Rectal smooth muscle tissue (tissue), 1 donor: ENCODE measurements around the gene KCNRG.

Source experiments
- H3K27ac ChIP-seq: one replicate; pipeline ENCODE4 v1.7.0; 2013; ENCODE audit warnings: low read depth, low read length, inconsistent platforms
- H3K27me3 ChIP-seq: one replicate; pipeline ENCODE4 v1.7.0; 2013; ENCODE audit warnings: low read length; ENCODE audit not compliant: control insufficient read depth, insufficient read depth
- H3K36me3 ChIP-seq: one replicate; pipeline ENCODE4 v1.7.0; 2013; ENCODE audit warnings: low read length; ENCODE audit not compliant: control insufficient read depth, insufficient read depth
- H3K4me1 ChIP-seq: one replicate; pipeline ENCODE4 v1.7.0; 2013; ENCODE audit warnings: low read length; ENCODE audit not compliant: control insufficient read depth, insufficient read depth
- H3K4me3 ChIP-seq: one replicate; pipeline ENCODE4 v1.7.0; 2013; ENCODE audit warnings: low read length
- H3K9ac ChIP-seq: one replicate; pipeline ENCODE4 v1.7.0; 2013; ENCODE audit warnings: low read length

The KCNRG gene

DNA sequence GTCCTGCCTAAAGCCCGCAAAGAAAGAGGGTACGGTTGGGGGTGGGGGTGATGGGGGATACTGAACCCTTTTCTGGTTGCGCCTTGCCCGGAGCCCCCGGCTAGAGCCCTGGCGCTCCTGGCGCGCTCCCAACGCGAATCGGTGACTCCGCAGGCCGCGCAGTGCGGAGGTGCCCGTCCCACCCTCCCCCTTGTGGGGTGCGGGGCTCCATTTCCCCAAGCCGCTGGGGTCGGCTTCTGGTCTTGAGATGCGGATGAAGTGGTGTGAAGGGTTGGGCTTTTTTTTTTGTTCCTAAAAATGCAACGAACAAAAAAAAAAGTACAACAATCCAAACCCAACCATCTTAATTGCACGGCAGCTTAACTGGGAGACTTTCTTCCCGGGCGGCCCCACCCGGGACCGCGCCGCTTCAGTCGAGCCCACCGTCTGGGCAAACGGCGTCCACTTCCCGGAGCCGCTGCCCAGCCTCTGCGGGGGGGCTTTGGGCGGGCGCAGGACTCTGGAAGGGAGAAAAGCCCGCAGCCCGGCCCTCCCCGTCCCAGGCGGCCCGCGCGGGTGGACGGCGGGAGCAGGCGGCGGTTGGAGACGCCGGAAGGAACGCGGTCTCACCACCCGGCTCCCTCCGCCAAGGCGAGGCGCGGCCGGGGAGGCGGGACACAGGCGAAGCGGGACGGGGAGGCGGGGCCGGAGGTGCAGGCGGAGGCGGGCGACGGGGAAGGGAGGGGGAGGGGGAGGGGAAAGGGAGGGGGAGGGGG lies 18.9 kb upstream of the KCNRG start:
- Histone ChIP-seq H3K36me3 (no peaks in the 10 kb centered on the region), H3K9ac (peak overlapping the region; percentile 35), H3K4me3 (peak overlapping the region; percentile 73), H3K27ac (peak overlapping the region; percentile 95), H3K4me1 (peaks cover 13% of the 10 kb centered on the region), H3K27me3 (no peaks in the 10 kb centered on the region)

DNA sequence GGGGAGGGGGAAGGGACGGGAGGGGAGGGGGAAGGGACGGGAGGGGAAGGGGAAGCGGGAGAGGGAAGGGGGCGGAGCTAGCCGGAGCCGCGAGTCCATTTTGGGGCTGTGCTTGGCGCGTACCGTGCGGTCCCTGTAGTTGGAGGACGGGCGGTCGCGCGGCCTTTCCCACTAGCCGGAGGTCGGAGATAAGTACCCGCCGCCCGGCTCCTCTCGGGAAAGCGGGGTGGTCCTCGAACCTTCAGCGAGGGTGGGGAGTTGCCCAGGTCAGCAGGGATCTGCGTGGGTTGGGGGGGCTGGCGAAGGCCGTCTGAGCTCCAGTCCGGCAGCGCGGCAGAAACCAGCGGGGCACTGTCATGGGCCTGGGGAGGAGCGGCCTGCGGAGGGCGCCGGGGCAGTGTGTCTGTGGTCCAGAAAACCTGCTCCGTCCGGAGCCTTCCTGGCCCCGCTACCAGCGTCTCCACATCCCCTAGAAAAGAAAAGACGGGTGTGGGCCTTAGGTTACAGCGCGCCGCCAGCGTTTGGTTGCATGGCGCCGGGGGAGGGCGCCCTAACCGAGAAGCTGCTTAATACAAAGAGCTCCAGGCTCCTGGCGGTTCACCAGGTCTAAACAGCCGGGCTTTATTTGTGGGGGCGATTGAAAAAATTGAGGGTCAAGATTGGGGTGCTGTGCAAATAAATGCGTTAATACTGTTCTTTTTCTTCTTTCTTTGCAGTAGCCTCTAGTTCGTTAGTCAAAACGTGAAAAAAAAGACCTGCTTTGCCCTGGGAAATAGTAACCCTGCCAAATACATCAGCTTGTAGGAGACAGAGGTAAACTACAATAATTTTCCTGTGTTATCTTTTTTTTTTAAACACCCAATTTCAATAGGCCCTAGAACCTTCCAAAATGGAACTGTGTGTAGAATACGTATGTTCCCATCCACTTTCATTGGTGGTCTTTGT lies 18.0 kb upstream of the KCNRG start, which contains the start of gene TRIM13:
Gene TRIM13 (plus strand): TSS at position 92 of the 945 bp plus-strand sequence. CDS start 14,899 bp downstream, outside the sequence.
- peak within 1 kb of the TSS; percentile 87 for H3K4me3 ChIP-seq
- peak within 1 kb of the TSS; percentile 96 for H3K9ac ChIP-seq
- H3K27ac ChIP-seq = peak within 1 kb of the TSS; percentile 99
- peaks cover 13% of the 10 kb centered on the region for H3K4me1 ChIP-seq
- no peaks in the 10 kb centered on the region for H3K27me3 ChIP-seq
- H3K36me3 ChIP-seq = no peaks in the 10 kb centered on the region

DNA sequence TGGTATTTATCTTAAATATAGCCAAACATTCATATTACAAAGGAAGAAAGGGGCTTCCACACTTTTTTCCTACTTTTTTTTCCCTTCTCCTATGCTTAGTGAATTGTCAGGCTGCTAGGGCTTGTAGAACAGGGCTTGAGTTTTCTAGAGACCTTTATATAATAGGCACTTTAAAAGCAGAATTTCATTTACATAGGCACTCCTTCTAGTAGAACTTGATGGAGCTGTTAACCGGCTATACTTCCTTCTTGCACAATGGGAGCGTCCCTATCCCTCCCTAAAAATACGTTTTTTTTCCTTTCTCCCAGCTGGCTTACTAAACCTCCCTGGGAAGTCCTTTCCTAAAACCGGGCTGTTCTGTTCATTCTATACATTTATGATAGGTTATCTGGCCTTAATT lies 17.3 kb upstream of the KCNRG start:
- peak overlapping the region; percentile 96 for H3K9ac ChIP-seq
- H3K27ac ChIP-seq = peak overlapping the region; percentile 99
- H3K4me3 ChIP-seq = peak overlapping the region; percentile 87
- H3K4me1 ChIP-seq = peaks cover 13% of the 10 kb centered on the region
- no peaks in the 10 kb centered on the region for H3K36me3 ChIP-seq
- no peaks in the 10 kb centered on the region for H3K27me3 ChIP-seq

DNA sequence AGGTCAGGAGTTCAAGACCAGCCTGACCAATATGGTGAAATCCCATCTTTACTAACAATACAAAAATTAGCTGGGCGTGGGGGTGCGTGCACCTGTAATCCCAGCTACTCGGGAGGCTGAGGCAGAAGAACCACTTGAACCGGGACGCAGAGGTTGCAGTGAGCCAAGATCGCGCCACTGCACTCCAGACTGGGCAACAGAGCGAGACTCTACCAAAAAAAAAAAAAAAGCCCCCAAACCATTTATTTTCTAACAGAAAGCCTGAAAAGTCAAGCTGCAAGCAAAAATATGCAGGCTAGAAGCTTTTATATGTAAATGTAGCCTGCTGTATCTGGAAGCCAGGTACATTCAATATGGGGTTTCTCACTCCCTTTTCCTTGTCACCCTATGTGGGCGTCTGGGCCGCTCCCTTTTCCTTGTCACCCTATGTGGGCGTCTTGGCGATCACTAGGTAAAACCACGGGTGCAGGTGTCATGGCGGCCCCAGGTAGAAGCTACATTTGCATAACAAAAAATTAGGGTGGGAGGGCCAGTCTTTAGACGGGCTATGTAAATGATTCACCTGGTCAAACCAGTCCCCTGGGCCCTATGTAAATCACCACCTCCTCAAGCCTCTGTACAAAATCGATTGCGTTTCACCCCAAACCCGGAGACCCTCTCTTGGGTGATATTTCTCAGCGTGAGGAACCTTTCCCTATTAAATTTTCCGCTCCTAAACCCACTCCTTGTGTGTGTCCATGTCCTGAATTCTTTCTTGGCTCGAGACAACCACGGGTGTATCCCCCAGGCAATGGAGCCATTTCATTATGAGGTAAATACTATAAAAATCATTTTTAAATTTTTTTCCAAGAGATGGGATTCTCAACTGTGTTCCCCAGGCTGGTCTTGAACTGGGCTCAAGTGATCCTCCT lies 16.3 kb upstream of the KCNRG start:
- Histone ChIP-seq H3K9ac (no peak overlapping the region), H3K36me3 (no peaks in the 10 kb centered on the region), H3K27me3 (no peaks in the 10 kb centered on the region), H3K4me1 (peaks cover 13% of the 10 kb centered on the region), H3K27ac (no peak overlapping the region), H3K4me3 (peak overlapping the region; percentile 46)

DNA sequence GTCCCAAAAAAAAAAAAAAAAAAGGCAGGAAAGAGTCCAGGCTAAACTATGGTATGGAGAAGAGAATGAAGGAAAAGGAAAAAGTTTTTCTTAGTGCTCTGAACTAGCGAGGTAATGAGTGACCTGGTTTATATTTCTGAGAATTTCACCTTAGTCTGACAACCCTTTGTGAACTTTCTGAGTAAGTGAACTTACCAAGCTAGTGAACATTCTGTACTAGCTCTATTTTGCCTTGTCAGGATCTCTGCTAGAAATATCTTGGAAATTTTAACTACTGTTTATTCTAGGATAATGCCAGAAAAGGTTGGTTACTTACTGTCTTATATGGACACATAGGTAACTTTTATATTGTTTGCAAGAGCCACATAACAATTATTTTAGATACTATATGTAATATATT lies 14.0 kb upstream of the KCNRG start:
- Histone ChIP-seq H3K27ac (no peak overlapping the region), H3K9ac (no peak overlapping the region), H3K4me3 (no peak overlapping the region), H3K36me3 (no peaks in the 10 kb centered on the region), H3K27me3 (no peaks in the 10 kb centered on the region), H3K4me1 (peaks cover 13% of the 10 kb centered on the region)

DNA sequence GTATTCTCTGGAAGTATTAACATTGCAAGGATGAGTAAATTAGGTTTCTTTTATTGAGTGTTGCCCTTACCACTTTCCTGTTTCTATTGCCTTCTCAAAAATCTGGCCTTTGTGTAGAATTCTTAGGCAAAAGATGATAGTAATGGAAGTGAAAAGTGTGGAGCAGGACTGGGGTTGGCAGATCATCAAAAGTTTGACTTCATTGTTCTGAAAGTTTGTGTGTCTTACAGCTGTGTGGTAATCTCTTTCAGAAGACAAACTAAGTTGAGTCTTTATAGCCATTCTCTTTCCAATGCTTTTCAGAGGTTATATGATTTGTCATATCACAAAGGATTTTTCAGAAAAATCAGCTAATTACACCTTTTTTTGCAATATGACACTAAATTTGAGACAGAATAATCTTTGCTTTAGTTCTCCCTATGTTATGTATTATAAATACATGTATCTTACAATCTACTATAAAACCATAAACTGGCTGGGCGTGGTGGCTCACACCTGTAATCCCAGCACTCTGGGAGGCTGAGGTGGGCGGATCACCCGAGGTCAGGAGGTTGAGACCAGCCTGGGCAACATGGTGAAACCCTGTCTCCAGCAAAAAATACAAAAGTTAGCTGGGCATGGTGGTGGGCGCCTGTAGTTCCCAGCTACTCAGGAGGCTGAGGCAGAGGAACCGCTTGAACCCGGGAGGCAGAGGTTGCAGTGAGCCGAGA lies 8.7 kb upstream of the KCNRG start:
- Histone ChIP-seq H3K36me3 (no peaks in the 10 kb centered on the region), H3K27ac (no peak overlapping the region), H3K4me3 (no peak overlapping the region), H3K27me3 (no peaks in the 10 kb centered on the region), H3K9ac (no peak overlapping the region), H3K4me1 (no peaks in the 10 kb centered on the region)

DNA sequence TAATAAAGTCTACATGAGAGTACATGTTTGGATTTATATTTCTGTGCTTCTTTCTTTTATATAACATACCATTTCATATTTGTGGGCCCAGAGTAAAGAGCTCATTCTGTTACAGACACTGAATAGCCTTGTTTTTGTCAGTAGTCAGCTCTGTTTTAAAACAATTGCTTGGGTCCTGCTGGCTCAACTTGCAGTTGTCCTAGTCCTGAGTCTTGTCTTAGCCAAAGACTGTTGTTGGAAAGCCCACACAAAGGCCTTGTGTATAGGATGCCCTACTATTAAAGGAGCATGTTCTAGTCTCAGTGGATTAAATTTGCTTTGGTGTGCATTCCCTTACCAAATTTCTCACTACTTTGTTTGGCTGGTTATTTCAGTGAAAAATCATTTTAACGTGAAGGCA lies 3.8 kb upstream of the KCNRG start:
- no peak overlapping the region for H3K9ac ChIP-seq
- H3K27ac ChIP-seq = no peak overlapping the region
- no peak overlapping the region for H3K4me3 ChIP-seq
- peaks cover 10% of the 10 kb centered on the region for H3K36me3 ChIP-seq
- H3K27me3 ChIP-seq = no peaks in the 10 kb centered on the region
- H3K4me1 ChIP-seq = peaks cover 8% of the 10 kb centered on the region

DNA sequence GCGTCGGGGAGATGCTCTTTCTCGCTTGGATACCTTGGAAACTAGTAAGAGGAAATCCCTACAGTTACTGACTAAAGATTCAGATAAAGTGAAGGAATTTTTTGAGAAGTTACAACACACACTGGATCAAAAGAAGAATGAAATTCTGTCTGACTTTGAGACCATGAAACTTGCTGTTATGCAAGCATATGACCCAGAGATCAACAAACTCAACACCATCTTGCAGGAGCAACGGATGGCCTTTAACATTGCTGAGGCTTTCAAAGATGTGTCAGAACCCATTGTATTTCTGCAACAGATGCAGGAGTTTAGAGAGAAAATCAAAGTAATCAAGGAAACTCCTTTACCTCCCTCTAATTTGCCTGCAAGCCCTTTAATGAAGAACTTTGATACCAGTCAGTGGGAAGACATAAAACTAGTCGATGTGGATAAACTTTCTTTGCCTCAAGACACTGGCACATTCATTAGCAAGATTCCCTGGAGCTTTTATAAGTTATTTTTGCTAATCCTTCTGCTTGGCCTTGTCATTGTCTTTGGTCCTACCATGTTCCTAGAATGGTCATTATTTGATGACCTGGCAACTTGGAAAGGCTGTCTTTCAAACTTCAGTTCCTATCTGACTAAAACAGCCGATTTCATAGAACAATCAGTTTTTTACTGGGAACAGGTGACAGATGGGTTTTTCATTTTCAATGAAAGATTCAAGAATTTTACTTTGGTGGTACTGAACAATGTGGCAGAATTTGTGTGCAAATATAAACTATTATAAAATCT lies 2.7 kb upstream of the KCNRG start:
- Histone ChIP-seq H3K27me3 (no peaks in the 10 kb centered on the region), H3K4me3 (no peak overlapping the region), H3K36me3 (peaks cover 10% of the 10 kb centered on the region), H3K4me1 (peaks cover 8% of the 10 kb centered on the region), H3K27ac (no peak overlapping the region), H3K9ac (no peak overlapping the region)

DNA sequence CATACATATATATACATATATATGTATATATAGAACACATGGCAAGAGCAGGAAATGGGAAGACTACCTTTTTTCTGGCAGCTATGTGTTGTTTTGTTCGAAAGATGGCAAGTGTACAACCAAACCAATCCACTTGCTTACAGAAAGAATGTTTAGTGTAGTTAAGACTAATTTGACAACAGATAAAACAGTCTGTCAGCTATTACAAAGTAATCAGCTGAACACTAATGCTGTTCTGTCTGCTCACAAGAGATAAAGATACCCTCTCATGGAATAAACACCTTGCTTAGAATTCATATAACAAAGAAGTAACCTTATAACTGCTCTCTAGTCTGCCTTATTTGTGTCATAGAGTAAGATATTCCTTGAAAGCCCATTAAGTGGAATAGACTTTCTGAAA lies 858 bp upstream of the KCNRG start:
- no peak overlapping the region for H3K9ac ChIP-seq
- peaks cover 10% of the 10 kb centered on the region for H3K36me3 ChIP-seq
- H3K27ac ChIP-seq = no peak overlapping the region
- peaks cover 8% of the 10 kb centered on the region for H3K4me1 ChIP-seq
- H3K4me3 ChIP-seq = no peak overlapping the region
- H3K27me3 ChIP-seq = no peaks in the 10 kb centered on the region

DNA sequence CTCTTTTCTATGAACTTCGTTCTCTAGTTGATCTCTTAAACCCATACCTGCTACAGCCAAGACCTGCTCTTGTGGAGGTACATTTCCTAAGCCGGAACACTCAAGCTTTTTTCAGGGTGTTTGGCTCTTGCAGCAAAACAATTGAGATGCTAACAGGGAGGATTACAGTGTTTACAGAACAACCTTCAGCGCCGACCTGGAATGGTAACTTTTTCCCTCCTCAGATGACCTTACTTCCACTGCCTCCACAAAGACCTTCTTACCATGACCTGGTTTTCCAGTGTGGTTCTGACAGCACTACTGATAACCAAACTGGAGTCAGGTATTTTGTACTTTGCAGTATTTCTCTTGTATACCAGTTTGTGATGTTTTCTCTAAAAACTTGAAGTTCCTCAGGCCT lies 506 bp downstream of the KCNRG start:
- H3K27me3 ChIP-seq = no peaks in the 10 kb centered on the region
- peak overlapping the region; percentile 4 for H3K27ac ChIP-seq
- H3K36me3 ChIP-seq = peaks cover 10% of the 10 kb centered on the region
- no peak overlapping the region for H3K4me3 ChIP-seq
- no peak overlapping the region for H3K9ac ChIP-seq
- peaks cover 8% of the 10 kb centered on the region for H3K4me1 ChIP-seq

DNA sequence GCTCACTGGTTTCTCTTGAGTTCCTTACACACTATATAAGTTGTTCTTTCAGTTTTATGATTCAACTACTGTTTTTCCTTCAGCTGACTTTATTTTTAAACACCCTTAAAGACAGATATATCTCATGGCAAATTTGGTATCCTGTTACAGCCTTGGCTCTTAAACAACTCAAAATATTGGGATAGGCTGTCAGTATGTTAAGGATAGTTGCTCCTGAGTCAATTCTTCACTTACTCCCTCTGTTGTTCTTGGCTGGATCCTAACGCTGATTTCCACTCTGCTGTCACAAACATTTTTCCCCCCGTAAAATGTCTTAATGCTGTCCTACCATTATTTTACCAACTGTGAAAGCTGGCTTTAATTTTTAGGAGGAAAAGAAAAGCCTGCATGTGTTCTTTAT lies 1.2 kb downstream of the KCNRG start:
- peaks cover 8% of the 10 kb centered on the region for H3K4me1 ChIP-seq
- H3K27me3 ChIP-seq = no peaks in the 10 kb centered on the region
- H3K36me3 ChIP-seq = peaks cover 10% of the 10 kb centered on the region
- H3K27ac ChIP-seq = no peak overlapping the region
- H3K4me3 ChIP-seq = no peak overlapping the region
- H3K9ac ChIP-seq = no peak overlapping the region
